Mesothelial cell of epicardium (in vitro differentiated cells): ENCODE measurements around the gene SPOCD1. TPM values are rescaled to one million over a fixed set of nuclear protein-coding genes. Genes with fewer than 3 reads are reported as not detected.

Experiments used
- DNase-seq, 2 experiments: peaks; one replicate each; pipeline ENCODE4 v3.0.0; 2021; ENCODE audit warnings: low spot score in 2 of 2; ENCODE audit not compliant: unreplicated experiment in 2 of 2
- H3K27ac Mint-ChIP-seq: 2 replicates; pipeline ENCODE4 v1.8.0; 2021; ENCODE audit warnings: mixed read lengths
- H3K27me3 Mint-ChIP-seq: 2 replicates; pipeline ENCODE4 v1.8.0; 2021; ENCODE audit warnings: low read depth, mixed read lengths
- H3K36me3 Mint-ChIP-seq: 2 replicates; pipeline ENCODE4 v1.8.0; 2021; ENCODE audit warnings: mixed read lengths
- H3K4me1 Mint-ChIP-seq: 2 replicates; pipeline ENCODE4 v1.8.0; 2021; ENCODE audit warnings: mixed read lengths
- H3K4me3 Mint-ChIP-seq: 2 replicates; pipeline ENCODE4 v1.8.0; 2021; ENCODE audit warnings: mild to moderate bottlenecking, moderate library complexity, mixed read lengths
- H3K9me3 Mint-ChIP-seq: 2 replicates; pipeline ENCODE4 v1.8.0; 2021; ENCODE audit warnings: mixed read lengths
- total RNA-seq: library from RNA; stranded (reverse); gene quantifications from 3 replicates; pipeline ENCODE4 v1.2.1, GENCODE V29; 2021
- TF ChIP-seq, protein P1 (sequence below): fragments of 200-600 bp; sonication (generic); IDR thresholded peaks from one replicate; pipeline ENCODE4 v1.5.0; 2021; ENCODE audit warnings: antibody characterized with exemption; ENCODE audit not compliant: unreplicated experiment

SPOCD1 gene
- total RNA-seq, 1 donor from 2014 or later: 1.3 TPM

DNA sequence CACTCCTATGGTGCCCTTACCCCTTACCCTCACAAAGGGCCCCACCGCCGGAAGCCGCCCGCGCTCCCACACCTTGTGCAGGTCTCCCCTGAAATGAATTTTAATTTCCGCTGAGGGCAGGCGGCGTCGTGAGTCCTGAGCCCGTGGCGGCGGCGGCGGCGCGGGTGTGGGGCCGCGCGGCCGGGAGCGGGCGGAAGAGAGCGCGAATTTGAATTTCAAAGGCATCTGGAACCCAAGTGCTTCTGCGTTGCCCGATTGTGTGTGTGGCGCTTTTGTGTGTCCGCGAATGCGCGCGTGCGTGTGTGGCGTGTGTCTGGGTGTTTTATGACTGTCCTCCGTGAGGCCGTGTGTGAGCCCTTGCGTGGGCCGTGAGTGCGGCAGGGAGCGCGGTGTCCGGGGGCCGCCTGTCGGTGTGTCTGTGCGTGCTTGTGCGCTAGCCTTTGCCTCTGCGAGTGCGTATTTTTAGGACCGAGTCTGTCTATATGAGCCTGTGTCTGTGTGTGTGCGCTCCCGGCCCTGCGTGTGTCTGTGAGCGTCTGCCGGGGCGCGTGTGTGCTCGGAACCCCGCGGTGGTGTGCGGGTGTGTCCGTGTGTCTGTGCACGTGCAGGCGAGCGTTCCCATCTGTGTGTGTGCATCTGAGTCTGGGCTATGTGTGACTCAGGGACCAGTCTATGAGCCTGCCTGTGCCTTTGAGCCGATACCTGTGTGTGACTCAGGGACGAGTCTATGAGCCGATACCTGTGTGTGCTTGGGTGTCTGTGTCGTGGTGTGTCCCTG is 43.7 kb downstream of the SPOCD1 start:
- Mint-ChIP-seq H3K36me3 (no peaks in the 10 kb centered on the region), H3K9me3 (no peaks in the 10 kb centered on the region), H3K4me1 (peaks cover 10% of the 10 kb centered on the region), H3K27me3 (peaks cover 91% of the 10 kb centered on the region), H3K4me3 (peak overlapping the region; percentile 67), H3K27ac (no peak overlapping the region)
- no peak for DNase-seq
- TF ChIP-seq, protein P1, sequence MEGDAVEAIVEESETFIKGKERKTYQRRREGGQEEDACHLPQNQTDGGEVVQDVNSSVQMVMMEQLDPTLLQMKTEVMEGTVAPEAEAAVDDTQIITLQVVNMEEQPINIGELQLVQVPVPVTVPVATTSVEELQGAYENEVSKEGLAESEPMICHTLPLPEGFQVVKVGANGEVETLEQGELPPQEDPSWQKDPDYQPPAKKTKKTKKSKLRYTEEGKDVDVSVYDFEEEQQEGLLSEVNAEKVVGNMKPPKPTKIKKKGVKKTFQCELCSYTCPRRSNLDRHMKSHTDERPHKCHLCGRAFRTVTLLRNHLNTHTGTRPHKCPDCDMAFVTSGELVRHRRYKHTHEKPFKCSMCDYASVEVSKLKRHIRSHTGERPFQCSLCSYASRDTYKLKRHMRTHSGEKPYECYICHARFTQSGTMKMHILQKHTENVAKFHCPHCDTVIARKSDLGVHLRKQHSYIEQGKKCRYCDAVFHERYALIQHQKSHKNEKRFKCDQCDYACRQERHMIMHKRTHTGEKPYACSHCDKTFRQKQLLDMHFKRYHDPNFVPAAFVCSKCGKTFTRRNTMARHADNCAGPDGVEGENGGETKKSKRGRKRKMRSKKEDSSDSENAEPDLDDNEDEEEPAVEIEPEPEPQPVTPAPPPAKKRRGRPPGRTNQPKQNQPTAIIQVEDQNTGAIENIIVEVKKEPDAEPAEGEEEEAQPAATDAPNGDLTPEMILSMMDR: no peak

DNA sequence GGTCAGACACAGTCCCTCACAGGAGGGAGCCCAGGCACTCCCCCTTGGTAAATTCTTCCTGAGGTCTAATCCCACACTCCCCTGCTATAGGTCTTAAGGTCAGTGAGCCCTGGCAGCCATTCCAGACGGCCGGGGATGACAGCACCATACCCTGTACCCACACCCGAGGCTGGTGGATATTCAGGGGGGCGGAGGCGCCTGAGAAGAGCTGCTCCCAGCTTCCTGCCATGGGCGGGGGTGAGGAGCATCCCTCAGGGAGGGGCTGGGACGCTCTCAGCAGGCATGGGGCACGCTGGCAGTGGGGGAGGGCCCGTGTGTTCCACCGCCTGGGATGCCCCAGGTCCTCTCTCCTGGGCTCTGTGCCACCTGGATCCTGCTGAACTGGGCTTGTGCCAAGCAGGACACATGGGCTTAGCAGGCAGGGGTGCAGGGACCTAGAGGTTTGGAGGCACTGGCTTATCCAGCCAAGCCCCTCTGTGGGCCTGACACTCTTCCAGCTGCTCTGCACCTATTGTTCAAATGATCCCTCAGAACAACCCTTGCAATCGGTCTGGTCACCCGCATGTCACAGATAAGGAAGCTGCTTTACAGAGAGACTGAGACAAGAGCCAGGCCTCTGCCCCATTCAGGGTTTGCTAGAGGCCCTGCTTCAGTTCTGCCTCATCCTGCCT is 46.0 kb downstream of the SPOCD1 start:
- Mint-ChIP-seq H3K4me3 (no peak overlapping the region), H3K27ac (no peak overlapping the region)
- no peak for DNase-seq

DNA sequence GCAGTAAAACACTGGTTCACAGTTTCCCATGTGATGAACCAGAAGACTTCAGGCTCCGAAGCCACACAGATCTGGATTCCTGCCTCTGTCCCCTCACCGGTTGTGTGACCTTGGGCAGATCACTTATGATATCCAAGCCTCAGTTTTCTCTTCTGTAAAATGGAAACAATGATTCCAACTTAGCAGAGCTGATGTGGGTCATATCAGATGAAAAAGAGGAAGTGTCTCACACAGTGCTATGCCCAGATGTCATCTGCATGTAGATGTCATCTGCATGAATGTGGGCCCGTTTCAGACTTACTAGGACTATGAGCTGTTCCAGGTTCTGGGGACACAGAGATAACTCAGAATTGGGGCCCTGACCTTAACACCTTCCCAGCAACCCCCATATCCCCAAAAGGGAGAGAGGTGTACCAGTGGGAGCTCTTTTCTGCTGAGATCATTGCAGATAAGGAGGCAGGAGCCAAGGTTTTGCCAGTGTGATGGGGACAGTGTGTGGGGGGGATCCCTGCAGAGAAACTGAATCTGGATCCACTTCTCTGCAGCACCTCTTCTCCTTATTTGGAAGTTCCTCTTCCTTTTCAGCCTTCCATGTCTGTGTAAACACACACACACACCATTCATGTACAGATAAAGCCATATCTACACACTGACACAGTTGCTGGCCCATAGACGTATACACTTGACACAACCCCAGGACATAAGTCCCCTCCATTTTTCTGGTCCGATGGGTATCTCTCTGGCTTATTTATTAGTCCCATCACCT is 46.7 kb downstream of the SPOCD1 start:
- H3K36me3 Mint-ChIP-seq: no peaks in the 10 kb centered on the region
- no peak overlapping the region for H3K4me3 Mint-ChIP-seq
- no peaks in the 10 kb centered on the region for H3K9me3 Mint-ChIP-seq
- TF ChIP-seq, protein P1: no peak
- DNase-seq: no peak
- peaks cover 23% of the 10 kb centered on the region for H3K4me1 Mint-ChIP-seq
- peaks cover 68% of the 10 kb centered on the region for H3K27me3 Mint-ChIP-seq
- no peak overlapping the region for H3K27ac Mint-ChIP-seq

More for the DNA sequence above, 46.0 kb downstream of the SPOCD1 start:
- Mint-ChIP-seq H3K36me3 (no peaks in the 10 kb centered on the region), H3K4me1 (peaks cover 19% of the 10 kb centered on the region), H3K9me3 (no peaks in the 10 kb centered on the region), H3K27me3 (peaks cover 74% of the 10 kb centered on the region)
- TF ChIP-seq, protein P1: no peak

DNA sequence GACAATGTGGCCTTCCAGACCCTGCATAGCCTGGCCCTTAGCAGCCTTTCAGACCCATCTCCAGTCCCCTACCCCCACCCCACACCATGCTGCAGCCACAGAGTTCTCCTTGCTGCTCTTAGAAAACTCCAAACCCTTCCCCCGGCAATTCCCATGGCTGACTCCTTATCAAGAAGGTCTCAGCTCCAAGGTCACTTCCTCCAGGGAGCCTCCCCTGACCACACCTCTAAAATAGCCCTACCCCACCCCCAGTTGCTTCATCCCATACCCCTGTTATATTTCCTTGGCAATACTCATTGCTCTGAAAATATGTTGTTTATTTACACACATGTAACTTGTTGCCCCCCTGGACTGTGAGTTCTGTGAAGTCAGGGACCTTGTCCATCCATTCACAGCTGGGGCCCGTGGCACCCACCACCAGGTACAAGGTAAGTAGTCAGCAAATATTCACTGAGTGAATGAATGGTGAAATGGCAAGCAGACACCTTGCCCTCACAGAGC is 47.4 kb downstream of the SPOCD1 start:
- Mint-ChIP-seq H3K36me3 (no peaks in the 10 kb centered on the region), H3K27ac (no peak overlapping the region), H3K9me3 (no peaks in the 10 kb centered on the region), H3K27me3 (peaks cover 63% of the 10 kb centered on the region), H3K4me3 (no peak overlapping the region), H3K4me1 (peaks cover 23% of the 10 kb centered on the region)
- TF ChIP-seq, protein P1: no peak
- DNase-seq: no peak

DNA sequence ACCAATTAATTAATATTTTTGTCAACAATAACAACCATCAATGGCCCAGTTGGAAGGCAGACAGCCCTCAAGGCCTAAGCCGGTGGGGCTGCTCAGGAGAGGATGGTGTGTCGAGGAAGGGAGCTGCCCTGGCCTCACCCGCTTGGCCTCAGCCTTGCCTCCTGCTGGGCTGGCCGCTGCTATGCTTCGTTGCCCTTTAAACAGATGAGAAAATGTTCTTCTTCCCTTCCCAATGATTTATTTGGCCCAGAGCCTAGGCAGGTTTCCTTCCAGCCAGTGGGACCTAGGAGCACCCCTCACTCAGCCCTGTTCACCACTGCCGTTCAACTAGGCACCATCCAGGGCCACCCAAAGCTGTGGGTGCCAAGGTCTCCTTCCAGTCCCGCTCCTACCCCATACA is 48.6 kb downstream of the SPOCD1 start:
- Mint-ChIP-seq H3K4me3 (no peak overlapping the region), H3K4me1 (peaks cover 27% of the 10 kb centered on the region), H3K27ac (no peak overlapping the region), H3K27me3 (peaks cover 64% of the 10 kb centered on the region), H3K9me3 (no peaks in the 10 kb centered on the region), H3K36me3 (no peaks in the 10 kb centered on the region)
- DNase-seq: no peak
- TF ChIP-seq, protein P1: no peak
